ENCODE results near the gene KLHDC8A. TPM values are rescaled to one million over a fixed set of nuclear protein-coding genes. Genes with fewer than 3 reads are reported as not detected.

KLHDC8A gene
- total RNA-seq, 1 experiment from 2014 or later, result not detected

- peak; percentile 35 for TF ChIP-seq CTCF (IDR thresholded peaks at IDR 0.05; ENCODE audit: unreplicated experiment)
- ChIA-PET POLR2A (interaction anchor here (0.6 to 2.5 kb wide), 8 partner anchors 9 to 133 kb away, joined by 3 to 24 read pairs (median 4); no protein-coding TSS in a partner anchor), CTCF (interaction anchor here (0.6 to 17.4 kb wide), 26 partner anchors 14 to 395 kb away, joined by 3 to 393 read pairs (median 4); partner anchors contain the start of gene NUAK2)
- Mint-ChIP-seq H3K9me3 (ENCODE audit: unreplicated experiment) (no peaks in the 10 kb centered on the region), H3K36me3 (ENCODE audit: insufficient read depth, unreplicated experiment) (no peaks in the 10 kb centered on the region), H3K4me3 (ENCODE audit: unreplicated experiment) (no peak overlapping the region), H3K27me3 (ENCODE audit: insufficient read depth, unreplicated experiment) (peaks cover under 1% of the 10 kb centered on the region), H3K27ac (ENCODE audit: low read depth, unreplicated experiment) (peak overlapping the region; percentile 11), H3K4me1 (ENCODE audit: insufficient read depth, unreplicated experiment) (peaks cover 20% of the 10 kb centered on the region)
- intact Hi-C loops (cut with micrococcal nuclease), result loop anchor here (1.0 kb wide), 1 partner anchor 17 kb away; no protein-coding TSS in a partner anchor
- no TSS peak for BruUV-seq (replicated peaks)
- peak; percentile 74 for DNase-seq (ENCODE audit: unreplicated experiment)
Measured at GRCh38 chr1:205351984-205352713, 4.6 kb downstream of the KLHDC8A start.

GRCh38 chr1:205350691-205351141 lies 6.0 kb downstream of the KLHDC8A start:
- TF ChIP-seq CTCF (IDR thresholded peaks at IDR 0.05; ENCODE audit: unreplicated experiment), result no peak

DNA sequence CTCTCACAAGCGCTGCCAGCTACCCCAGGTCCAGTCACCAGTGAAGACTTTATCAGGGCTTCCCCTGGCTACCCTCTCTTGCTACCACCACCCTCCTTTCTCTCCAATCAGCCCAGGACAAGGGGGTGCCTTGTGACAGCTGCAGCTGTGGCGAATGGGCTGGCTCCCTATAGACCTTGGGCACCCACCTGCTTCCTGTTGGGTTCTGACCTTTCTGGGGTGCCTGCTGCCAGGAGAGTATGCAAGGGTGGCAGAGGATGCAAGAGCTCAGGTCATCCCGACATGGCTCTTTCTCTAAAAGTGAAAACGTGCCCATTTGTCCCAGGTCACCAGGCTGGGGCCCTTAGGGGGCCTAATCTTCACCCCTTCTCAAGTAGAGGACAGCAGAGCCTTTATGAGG lies 6.6 kb downstream of the KLHDC8A start:
- H3K27ac Mint-ChIP-seq (ENCODE audit: low read depth, unreplicated experiment), result no peak overlapping the region
- no peak for DNase-seq (ENCODE audit: unreplicated experiment)
- POLR2A ChIA-PET, result no interaction called here
- intact Hi-C loops (cut with micrococcal nuclease), result no loop called here
- no peaks in the 10 kb centered on the region for H3K36me3 Mint-ChIP-seq (ENCODE audit: insufficient read depth, unreplicated experiment)
- CTCF ChIA-PET, result interaction anchor here (0.5 to 17.4 kb wide), 11 partner anchors 12 to 250 kb away, joined by 3 to 393 read pairs (median 28); no protein-coding TSS in a partner anchor
- H3K27me3 Mint-ChIP-seq (ENCODE audit: insufficient read depth, unreplicated experiment), result peaks cover 2% of the 10 kb centered on the region
- no TSS peak for BruUV-seq (replicated peaks)
- TF ChIP-seq CTCF (IDR thresholded peaks at IDR 0.05; ENCODE audit: unreplicated experiment), result no peak
- no peaks in the 10 kb centered on the region for H3K9me3 Mint-ChIP-seq (ENCODE audit: unreplicated experiment)
- peaks cover 16% of the 10 kb centered on the region for H3K4me1 Mint-ChIP-seq (ENCODE audit: insufficient read depth, unreplicated experiment)
- H3K4me3 Mint-ChIP-seq (ENCODE audit: unreplicated experiment), result no peak overlapping the region

More at GRCh38 chr1:205350691-205351141, 6.0 kb downstream of the KLHDC8A start:
- ChIA-PET POLR2A (interaction anchor here (0.6 kb wide), 1 partner anchor 79 kb away, joined by 3 read pairs; no protein-coding TSS in a partner anchor), CTCF (interaction anchor here (0.5 to 17.4 kb wide), 15 partner anchors 13 to 250 kb away, joined by 3 to 393 read pairs (median 5); no protein-coding TSS in a partner anchor)
- Mint-ChIP-seq H3K4me1 (ENCODE audit: insufficient read depth, unreplicated experiment) (peaks cover 20% of the 10 kb centered on the region), H3K27ac (ENCODE audit: low read depth, unreplicated experiment) (no peak overlapping the region), H3K27me3 (ENCODE audit: insufficient read depth, unreplicated experiment) (no peaks in the 10 kb centered on the region), H3K9me3 (ENCODE audit: unreplicated experiment) (no peaks in the 10 kb centered on the region), H3K36me3 (ENCODE audit: insufficient read depth, unreplicated experiment) (no peaks in the 10 kb centered on the region), H3K4me3 (ENCODE audit: unreplicated experiment) (no peak overlapping the region)
- DNase-seq (ENCODE audit: unreplicated experiment), result no peak
- intact Hi-C loops (cut with micrococcal nuclease), result no loop called here
- BruUV-seq (replicated peaks), result no TSS peak
